HepG2 (cell line): ENCODE measurements around the gene FBF1. TPM values are rescaled to one million over a fixed set of nuclear protein-coding genes. Genes with fewer than 3 reads are reported as not detected.

Experiments
- AHDC1 ChIP-seq: sonication (generic); formaldehyde crosslinking; IDR thresholded peaks from 2 replicates; pipeline ENCODE4 v1.5.1; 2020; ENCODE audit warnings: mild to moderate bottlenecking, missing genetic modification reagents, borderline replicate concordance
- ARID4A ChIP-seq: sonication (generic); formaldehyde crosslinking; IDR thresholded peaks from 2 replicates; pipeline ENCODE4 v1.5.0; 2020; ENCODE audit warnings: mild to moderate bottlenecking, missing genetic modification reagents, borderline replicate concordance
- MED1 ChIP-seq: sonication (generic); formaldehyde crosslinking; IDR thresholded peaks from 2 replicates; pipeline ENCODE4 v1.4.0; 2020; ENCODE audit warnings: missing genetic modification reagents
- NKX3-1 ChIP-seq: sonication (generic); formaldehyde crosslinking; IDR thresholded peaks from 2 replicates; pipeline ENCODE4 v1.5.0; 2020; ENCODE audit warnings: missing genetic modification reagents
- NRL ChIP-seq: sonication (generic); formaldehyde crosslinking; IDR thresholded peaks from 2 replicates; pipeline ENCODE4 v1.5.0; 2020; ENCODE audit warnings: missing genetic modification reagents, mild to moderate bottlenecking, moderate library complexity, borderline replicate concordance
- PLRG1 ChIP-seq: fragments of 450-650 bp; conservative IDR thresholded peaks from 2 replicates; pipeline ENCODE4 v1.6.1; 2016
- SETDB1 ChIP-seq: sonication (generic); formaldehyde crosslinking; IDR thresholded peaks from 2 replicates; pipeline ENCODE4 v1.5.1; 2020; ENCODE audit warnings: missing genetic modification reagents, mild to moderate bottlenecking, borderline replicate concordance
- ZBTB37 ChIP-seq: sonication (generic); formaldehyde crosslinking; IDR thresholded peaks from 2 replicates; pipeline ENCODE4 v1.4.0; 2020; ENCODE audit warnings: mild to moderate bottlenecking, missing genetic modification reagents
- ZNF12 ChIP-seq: sonication (generic); formaldehyde crosslinking; IDR thresholded peaks from 2 replicates; pipeline ENCODE4 v1.5.0; 2020; ENCODE audit warnings: missing genetic modification reagents
- ZNF33B ChIP-seq: sonication (generic); formaldehyde crosslinking; IDR thresholded peaks from 2 replicates; pipeline ENCODE4 v1.5.1; 2020; ENCODE audit warnings: mild to moderate bottlenecking, missing genetic modification reagents
- ZNF350 ChIP-seq: sonication (generic); formaldehyde crosslinking; IDR thresholded peaks from 2 replicates; pipeline ENCODE4 v1.4.0; 2020; ENCODE audit warnings: mild to moderate bottlenecking, low read depth, missing genetic modification reagents, borderline replicate concordance
- ZNF431 ChIP-seq: sonication (generic); formaldehyde crosslinking; IDR thresholded peaks from 2 replicates; pipeline ENCODE4 v1.9.0; 2022; ENCODE audit warnings: missing genetic modification reagents, low read depth, mild to moderate bottlenecking, borderline replicate concordance
- ZNF501 ChIP-seq: sonication (generic); formaldehyde crosslinking; IDR thresholded peaks from 2 replicates; pipeline ENCODE4 v1.5.1; 2020; ENCODE audit warnings: mild to moderate bottlenecking, moderate library complexity, missing genetic modification reagents
- ZNF800 ChIP-seq: sonication (generic); formaldehyde crosslinking; IDR thresholded peaks from 2 replicates; pipeline ENCODE4 v1.4.0; 2020; ENCODE audit warnings: missing genetic modification reagents
- polyA plus RNA-seq, 8 experiments: library from polyadenylated mRNA; depleted of rRNA in 3 of 8; stranded (reverse) in 7 of 8; unstranded in 1 of 8; fragments of >200 nt; fragmentation: Illumina TruSeq in 4 of 8; extraction: Trizol in 4 of 8; gene quantifications; 2 replicates each; pipeline versions ENCODE4 v1.2.1 to v1.2.3, GENCODE V29; 2011 to 2016; ENCODE audit warnings: low read depth in 4 of 8, missing spikeins in 1 of 8, mixed read lengths in 1 of 8; ENCODE audit not compliant: insufficient read depth in 1 of 8
- total RNA-seq, 5 experiments: library from RNA; depleted of rRNA; stranded (reverse); fragments of >200 nt; fragmentation: Illumina TruSeq; extraction: Trizol; gene quantifications; 2 replicates each; pipeline ENCODE4 v1.2.3, GENCODE V29; 2016; ENCODE audit warnings: low read depth in 1 of 5

Gene FBF1
- total and polyA plus RNA-seq, 2 of the 13 experiments (the other 11 are each of a cell fraction or from before 2014, with no cell fraction given), result 2.4 to 8.1 TPM

DNA sequence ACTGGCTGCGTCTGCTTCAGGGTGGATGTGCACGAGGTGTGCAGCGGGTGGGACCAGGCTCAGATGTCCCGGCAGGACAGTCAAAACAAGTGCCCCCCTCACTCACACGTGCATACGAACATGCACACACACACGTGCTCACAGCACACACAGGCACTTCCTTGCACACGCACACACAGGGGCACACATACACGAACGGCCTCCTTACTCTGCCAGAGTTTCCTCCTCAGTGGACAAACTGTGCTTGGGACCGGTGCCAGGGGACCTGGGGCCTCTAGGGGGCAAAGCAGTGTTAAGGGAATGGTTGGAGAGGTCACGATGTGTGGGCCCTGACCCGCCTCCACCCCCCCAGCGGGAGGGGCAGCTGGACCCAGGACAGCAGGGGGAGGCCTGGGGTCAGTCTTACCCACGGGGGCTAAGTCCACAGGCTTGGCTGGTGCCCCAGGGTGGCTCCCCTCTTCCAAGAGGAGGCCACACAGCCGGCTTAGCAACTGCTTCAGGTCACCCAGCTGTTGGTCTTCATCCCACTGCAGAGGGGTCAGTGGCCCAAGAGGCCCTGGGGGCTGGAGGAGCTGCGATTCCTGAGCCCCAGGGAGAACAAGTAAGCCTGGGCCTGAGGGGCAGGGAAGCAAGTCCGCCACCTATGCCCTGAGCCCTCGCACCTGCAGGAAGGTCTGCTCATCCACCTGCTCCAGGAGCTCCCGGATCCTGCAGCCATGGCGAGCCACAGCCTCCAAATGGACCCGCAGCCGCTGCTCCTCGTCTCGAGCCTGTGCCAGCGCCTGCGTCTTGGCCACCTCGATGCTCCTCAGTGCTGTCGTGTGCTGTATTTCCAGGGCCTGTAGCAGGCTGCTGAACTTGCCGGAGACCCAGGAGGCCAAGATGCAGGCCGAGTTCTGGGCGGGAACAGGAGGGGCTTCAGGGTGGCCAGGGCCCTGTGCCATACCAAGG, 49.0 kb downstream of the FBF1 start (continued):
- TF ChIP-seq AHDC1 (CRISPR knock-in tag) (no peak), ZNF431 (CRISPR knock-in tag) (0 out of 2 replicates have a peak, but pooled peaks have one; percentile 22), ARID4A (CRISPR knock-in tag) (peak; percentile 76), MED1 (peak; percentile 65), ZNF501 (CRISPR knock-in tag) (no peak), NKX3-1 (CRISPR knock-in tag) (peak; percentile 85; the same call in 1 of the 2 replicates), SETDB1 (CRISPR knock-in tag) (no peak), ZNF12 (CRISPR knock-in tag) (peak; percentile 61), ZNF33B (no peak; the same call in 1 of the 2 replicates), ZBTB37 (CRISPR knock-in tag) (no peak), ZNF800 (no peak; the same call in 1 of the 2 replicates), ZNF350 (CRISPR knock-in tag) (no peak), PLRG1 (no peak), NRL (no peak; the same call in 1 of the 2 replicates)
